LHCN-M2 (cell line): ENCODE data around the gene EML2. TPM values are rescaled to one million over a fixed set of nuclear protein-coding genes. Genes with fewer than 3 reads are reported as not detected.

Experiments
- DNase-seq: peaks from one replicate; pipeline ENCODE4 v3.0.0-alpha.2; 2012; ENCODE audit warnings: low read depth
- total RNA-seq: library from RNA; depleted of rRNA; stranded (reverse); fragments of >200 nt; gene quantifications from 2 replicates; pipeline ENCODE4 v1.2.3, GENCODE V29; 2014

Gene EML2
- total RNA-seq, 1 experiment from 2014 or later, result 20.1 TPM

DNA sequence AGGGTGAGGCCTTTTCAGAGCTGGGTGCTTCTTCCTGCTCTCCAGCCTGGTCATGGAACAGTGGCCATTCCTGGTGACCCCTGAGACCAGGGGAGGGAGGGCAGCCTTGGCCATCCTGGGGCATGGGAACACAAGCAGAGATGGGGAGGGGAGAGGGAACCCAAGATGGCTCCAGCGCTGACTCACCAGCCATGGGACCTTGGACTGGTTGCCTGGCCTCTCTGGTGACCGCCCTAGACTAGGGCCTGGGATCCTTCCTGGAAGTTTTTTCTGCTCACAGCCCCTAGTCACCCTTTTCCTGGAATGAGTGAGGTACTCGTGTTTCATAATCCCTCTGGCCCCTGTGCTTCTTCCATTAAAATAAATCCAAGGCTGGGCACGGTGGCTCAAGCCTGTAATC is 51.3 kb downstream of the EML2 start:
- DNase-seq, result no peak

DNA sequence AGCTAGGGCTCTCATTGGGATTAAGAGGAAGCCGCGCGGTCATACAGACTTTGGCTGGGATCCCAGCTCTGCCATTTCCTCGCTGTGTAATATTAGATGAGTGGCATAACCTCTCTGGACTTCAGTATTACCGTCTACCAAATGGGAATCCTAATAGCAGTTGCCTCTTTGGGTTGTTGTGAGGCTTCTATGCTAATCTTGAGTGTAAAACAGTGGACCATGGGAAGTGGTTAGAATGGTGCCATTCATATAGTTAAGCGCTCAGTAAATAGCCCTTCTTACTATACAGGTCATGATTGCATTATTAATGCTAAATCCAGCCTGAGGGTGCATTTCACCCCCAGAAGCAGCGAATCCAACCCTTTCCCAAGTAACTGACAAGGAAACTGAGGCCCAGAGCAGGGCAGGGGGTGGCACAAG is 54.0 kb downstream of the EML2 start:
- DNase-seq, result no peak

DNA sequence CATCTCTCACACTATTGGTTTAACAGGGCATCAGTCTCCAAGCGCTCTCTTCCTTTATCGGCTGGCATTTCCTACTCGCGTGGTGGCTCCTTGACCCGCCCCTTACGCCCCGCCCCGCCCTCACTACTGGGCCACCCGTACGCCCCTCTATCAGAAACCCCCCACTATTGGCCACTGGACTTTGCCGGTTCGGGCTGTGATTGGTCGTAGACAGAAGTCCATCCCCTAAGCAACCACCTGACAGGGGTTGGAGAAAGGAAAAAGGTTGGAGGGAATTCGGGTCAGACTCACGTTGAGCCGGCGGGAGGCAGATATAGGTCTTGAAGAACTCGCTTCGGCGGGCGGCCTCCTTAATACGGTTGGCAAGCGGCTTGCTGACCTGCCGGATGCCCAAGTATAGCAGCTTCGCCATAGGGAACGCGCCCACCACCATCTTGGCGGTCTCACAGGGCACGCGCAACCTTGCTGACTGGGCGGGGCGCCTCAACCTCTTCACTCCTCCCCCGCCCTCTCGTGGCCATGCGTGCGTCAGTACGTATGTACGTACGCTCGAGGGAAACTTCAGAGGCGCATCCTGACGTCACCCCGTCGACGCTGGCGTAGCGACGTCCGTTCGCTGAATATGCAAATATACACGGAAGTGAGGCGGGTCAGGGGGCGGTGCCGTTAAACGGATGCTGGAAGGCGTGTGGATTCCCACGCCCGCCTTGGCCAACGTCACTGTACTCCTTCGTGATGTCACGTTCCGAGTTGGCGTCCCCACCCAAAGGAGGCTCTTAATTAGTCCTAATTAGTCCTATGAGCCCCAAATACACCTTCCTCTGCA is 54.7 kb downstream of the EML2 start, which contains the start of gene OPA3:
TSS of gene OPA3 (minus strand) at position 471 of the 826 bp plus-strand sequence. CDS start at position 433, 38 bp downstream.
- DNase-seq, result peak; percentile 100

DNA sequence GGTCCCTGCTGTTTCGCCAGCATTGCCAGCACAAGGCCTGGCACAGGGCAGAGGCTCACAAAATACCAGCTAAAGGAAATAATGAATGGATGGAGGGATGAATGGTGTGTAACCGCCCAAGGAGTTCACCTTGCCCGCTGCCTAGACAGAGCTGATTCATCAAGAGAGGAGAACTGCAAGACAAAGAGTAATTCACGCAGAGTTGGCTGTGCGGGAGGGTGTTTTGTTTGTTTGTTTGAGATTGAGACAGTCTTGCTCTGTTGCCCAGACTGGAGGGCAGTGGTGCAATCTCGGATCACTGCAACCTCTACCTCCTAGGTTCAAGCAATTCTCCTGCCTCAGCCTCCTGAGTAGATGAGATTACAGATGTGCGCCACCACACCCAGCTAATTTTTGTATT is 57.6 kb downstream of the EML2 start:
- DNase-seq, result no peak

DNA sequence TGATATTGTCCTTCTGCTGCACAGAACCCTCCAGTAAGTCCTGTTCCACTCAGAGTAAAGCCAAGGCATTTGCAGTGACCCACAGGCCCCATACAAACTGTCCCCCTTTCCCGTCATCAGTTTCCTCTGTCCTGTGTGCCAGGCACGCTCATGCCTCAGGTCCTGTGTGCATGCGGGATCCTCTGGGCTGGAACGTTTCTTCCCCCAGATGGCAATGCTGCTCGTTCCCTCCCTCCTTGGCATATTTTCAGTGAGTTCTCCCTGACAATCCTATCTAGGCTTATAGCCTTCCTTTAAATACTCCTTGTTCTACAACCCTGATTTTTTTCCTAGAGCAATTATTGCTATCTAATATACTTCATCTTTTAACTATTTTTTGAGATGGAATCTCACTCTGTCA is 60.3 kb downstream of the EML2 start:
- DNase-seq, result no peak

DNA sequence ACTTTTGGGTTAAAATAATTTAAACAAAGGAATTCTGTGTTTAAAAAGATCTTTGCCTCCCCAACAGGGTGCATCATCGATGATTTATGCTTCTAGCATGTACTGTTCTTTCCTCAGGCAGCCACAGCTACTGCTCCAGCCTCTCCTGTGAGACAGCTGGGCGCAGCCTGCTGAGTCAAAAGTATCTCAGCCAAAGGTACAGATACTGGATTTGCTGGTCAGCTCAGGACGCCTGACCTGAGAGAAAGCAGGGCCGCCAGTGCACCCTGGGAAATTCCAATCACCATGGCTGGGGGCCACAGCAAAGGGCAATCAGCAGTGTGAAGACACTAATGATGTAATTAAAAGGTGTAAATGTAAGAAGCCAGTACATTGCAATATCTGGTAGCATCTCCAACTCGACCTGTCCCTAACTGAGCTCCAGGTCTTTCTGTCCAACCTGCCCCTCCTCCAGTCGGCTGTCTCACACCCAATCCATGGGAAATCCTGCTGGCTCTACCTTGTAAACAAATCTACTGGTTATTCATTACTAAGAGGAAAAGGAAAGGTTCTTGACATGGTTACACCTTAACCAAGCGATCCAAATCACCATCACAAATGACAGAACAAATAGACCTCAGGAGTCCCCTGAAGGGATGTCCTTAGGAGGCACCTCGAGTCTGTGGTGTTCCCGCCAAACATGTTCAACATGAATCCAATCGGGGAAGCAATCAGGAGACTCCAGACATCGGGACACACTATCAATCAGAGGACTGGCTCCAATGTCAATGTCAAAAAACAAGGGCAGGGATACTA is 61.9 kb downstream of the EML2 start:
- peak; percentile 96 for DNase-seq

DNA sequence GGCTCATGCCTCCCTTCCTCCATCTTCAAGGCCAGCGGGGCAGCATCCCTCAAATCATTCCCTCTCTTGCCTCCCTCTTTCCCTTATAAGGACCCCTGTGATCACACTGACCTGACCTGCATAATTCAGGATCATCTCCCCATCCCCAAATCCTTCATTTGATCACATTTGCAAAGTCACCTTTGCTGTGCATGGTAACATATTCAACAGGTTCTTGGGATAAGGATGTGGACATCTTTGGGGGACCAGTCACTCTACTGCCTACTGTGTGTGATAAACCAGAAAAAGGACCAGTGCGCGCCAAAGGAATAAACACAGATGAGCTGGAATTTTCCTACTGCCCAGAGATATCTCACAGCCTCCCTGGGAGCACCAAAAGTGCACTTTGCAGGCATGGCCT is 62.5 kb downstream of the EML2 start:
- no peak for DNase-seq

DNA sequence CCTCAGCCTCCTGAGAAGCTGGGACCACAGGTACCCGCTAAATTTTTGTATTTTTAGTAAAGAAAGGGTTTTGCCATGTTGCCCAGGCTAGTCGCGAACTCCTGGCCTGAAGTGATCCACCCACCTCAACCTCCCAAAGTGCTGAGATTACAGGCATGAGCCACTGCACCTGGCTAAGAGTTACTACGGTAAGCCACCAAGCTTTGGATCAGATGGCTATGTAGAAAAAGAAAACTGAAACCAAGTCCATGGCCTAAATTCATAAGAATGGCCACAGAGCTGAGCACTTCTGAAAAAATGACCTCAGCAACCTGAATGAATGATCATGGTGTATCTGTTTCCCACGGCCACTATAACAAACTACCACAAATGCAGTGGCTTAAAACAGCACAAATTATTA is 64.0 kb downstream of the EML2 start:
- DNase-seq, result no peak

DNA sequence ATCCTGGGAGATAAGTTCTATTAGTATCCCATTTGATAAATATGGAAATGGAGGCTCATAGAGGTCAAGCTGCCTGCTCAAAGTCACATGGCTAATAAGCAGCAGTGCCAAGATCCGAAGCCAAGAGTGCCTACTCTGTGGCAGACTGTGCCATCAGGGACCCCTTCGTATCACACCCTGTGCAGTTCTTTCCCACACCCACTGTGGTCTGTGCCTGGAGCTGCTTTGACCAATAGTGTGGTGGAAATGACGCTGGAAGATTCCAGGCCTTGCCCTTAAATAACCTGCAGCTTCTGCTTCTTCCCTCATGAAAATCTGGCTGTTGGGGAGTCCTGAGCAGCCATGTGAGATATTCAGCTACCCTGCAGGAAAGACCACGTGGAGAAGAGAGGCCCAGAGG is 64.7 kb downstream of the EML2 start:
- no peak for DNase-seq

DNA sequence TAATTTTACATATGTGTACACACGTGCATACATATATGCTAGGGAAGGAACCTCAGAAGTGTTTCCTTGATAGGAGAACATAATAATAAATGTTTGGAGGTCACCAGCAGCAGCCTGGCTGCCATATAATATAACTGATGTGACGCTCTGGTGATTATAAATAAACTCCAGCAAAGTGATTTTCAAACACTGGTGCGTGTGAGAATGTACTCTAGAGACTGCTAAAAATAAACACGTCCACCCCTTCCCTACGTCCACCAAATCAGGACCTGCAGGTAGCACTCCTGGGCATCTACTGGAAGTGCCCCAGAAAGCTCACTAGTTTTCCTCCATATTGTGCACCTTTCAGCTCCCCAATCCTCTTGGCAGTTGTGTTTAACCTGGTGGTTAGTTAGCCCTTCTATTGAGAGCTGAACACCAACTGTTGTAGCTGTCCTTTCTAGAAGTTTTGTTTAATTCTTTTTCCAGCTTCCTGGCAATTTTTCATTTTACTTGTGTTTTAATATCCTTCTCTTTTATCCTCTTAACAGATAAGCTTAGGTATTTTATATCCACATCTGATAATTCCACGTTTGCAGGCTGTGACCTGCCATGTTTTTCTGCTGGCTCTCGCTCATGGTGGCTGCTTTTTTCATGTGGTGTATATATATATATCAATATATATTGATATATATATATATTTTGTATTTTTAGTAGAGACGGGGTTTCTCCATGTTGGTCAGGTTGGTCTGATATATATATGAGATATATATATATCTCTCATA is 67.6 kb downstream of the EML2 start:
- no peak for DNase-seq

DNA sequence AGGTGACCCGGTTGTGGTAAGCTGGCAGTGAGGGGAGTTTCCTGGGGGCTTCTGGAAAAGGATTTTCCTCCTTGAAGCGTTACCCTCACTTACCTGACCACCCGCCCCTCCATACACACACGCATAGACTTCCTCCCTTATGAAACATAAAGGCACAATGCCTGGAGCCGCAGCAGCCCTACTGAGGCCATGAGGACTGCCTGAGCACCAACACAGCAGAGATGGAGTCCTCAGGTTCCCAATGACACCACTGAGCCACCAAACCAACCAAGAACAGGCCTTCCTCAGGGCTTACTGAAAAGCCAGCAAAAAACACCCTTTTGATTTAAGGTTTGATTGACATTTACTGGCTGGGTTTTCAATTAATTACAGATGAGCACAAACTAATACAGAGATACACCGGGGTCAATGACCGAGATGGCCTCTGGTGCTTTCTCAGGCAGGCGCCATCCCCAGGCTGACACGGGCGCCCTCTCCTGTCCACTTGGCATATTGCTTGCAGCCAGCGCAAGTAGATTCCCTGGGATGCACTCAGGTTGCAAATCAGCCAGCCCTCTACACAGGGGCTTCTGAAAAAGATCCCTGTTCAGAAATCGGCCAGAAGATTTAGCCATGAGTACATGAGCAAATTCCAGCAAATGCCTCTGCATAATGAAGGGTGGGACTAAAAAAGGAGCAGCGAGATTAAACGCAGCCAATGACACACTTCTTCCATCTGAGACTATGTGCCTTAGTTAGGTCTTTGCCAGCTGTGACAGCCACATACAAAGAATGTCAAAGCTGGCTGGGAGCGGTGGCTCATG is 69.4 kb downstream of the EML2 start:
- peak; percentile 58 for DNase-seq

DNA sequence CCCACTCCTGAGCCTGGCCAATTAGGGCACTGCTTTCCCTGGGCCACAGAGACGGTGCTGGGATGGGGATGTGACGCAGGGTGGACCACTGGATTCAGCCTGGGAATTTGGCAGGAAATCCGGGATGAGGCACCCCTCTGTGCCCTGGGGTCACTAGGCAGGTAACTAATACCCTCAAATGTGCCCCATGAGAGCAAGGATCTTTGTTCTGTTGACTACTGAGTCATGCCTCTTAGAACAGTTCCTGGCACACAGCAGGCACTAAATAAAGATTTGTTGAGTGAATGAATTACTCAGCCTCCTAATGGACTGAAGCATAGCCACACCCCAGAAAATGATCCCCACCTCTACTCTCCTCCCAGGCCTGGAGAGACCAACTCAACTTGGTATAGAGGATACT is 70.5 kb downstream of the EML2 start:
- peak; percentile 93 for DNase-seq

DNA sequence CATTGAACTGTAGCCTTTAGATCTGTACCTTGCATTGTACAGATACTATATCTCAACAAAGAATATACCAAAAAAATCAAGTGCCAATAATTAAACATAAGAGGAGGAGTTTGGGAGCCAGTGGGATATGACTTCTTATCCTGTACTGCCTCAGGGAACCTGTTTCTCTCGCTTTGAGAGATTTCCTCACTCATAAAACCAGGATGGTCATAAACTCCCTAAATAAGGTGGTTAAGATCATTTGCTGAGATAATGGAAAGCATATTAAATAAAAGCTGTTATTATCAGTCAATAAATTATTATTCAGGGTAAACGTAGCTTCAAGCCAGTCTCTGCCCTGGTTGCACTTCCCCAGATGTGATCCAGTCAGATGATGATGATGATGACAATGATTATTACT is 71.6 kb downstream of the EML2 start:
- no peak for DNase-seq

DNA sequence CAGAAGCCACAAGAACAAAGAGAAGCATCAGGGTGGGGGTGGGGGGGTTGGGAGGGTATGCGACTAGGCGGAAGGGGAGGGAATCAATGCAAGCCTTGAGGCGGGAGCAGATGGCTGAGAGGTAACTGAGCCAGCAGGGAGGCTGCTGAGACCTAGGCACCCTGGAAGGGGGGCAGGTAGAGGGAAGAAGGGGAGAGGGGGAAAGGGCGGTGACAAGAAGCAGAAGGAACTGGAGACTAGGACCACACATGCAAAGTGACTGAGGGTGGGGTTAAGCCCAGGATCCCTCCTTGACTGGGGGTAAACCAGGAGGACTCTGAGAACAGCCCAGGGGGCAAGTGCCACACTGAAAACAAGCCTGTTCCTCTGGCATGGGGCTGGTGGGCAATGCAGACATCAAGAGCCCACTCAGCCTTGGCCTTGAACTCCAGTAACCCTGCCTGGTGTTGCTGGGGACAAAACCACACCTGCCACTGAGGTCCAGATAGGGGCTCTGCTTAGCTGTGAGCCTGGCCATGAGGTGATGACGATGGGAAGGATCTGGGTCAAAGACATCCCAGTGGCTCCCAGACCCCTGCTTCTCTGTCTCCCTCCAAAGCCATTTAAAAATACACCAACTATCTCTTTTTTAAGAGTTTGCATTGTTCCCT is 74.9 kb downstream of the EML2 start:
- DNase-seq, result no peak

DNA sequence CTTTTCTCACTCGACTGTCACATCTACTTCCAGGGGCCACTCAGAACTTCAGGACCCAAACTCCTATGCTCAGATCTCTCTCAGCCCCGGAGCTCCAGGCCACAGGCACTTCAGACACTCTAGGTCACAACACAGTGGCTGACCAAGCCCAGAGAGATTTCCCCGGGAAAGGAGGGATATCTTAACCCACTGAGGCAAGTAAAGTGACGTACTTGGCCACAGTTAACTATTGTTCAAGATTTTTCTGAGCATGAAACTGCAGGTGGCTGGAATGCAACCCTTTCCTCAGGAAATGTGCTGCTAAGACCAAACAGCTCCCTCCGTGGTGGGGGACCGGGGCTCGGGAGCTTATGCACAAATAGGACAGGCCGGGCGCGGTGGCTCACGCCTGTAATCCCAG is 78.5 kb downstream of the EML2 start:
- no peak for DNase-seq

DNA sequence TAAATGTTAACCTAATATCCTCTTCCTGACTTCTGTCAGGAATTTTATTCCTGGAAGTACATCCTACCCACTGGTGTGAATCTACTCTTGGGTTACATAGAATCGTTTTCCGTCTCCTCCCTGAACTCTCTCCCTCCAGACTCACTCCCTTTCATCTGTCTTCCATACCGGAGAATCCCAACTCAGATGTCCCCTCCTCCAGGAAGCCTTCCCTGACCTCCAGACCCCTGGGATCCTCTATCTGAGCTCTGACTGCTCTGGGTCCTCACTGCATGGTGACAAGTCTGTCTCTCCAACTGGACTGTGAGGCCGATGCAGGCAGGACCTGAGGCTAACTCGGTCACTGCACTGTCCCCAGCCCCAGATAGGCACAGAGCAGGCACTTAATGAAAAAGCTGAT is 79.2 kb downstream of the EML2 start:
- DNase-seq, result no peak
